WTC11 (cell line): Measurements from ENCODE around the gene SIK2. TPM values are rescaled to one million over a fixed set of nuclear protein-coding genes. Genes with fewer than 3 reads are reported as not detected.

Experiments used
- ATAC-seq: fragments of 200-7000 bp; cut with Tn5 transposase; 2 replicates; pipeline ENCODE4 v1.10.0; 2021; ENCODE audit warnings: mild to moderate bottlenecking, moderate library complexity
- CTCF ChIA-PET: fragments of 300-600 bp; sonication (Branson Sonifier 250); formaldehyde crosslinking; loops from one replicate; lab custom pipeline; 2021; ENCODE audit warnings: antibody characterized with exemption; lab: Charles Lee
- POLR2A ChIA-PET: fragments of 350-600 bp; sonication (Branson Sonifier 250); formaldehyde crosslinking; loops from one replicate; lab custom pipeline; 2021; ENCODE audit warnings: antibody characterized with exemption; lab: Charles Lee
- DNase-seq: peaks from one replicate; pipeline ENCODE4 v3.0.0; 2021; ENCODE audit warnings: low spot score
- H3K27ac Mint-ChIP-seq: 2 replicates; pipeline ENCODE4 v1.8.0; 2021; ENCODE audit warnings: mixed read lengths
- H3K27me3 Mint-ChIP-seq: 2 replicates; pipeline ENCODE4 v1.8.0; 2021; ENCODE audit warnings: low read depth, mild to moderate bottlenecking, moderate library complexity, mixed read lengths
- H3K36me3 Mint-ChIP-seq: 2 replicates; pipeline ENCODE4 v1.8.0; 2021; ENCODE audit warnings: mixed read lengths
- H3K4me1 Mint-ChIP-seq: 2 replicates; pipeline ENCODE4 v1.8.0; 2022; ENCODE audit warnings: mixed read lengths
- H3K4me3 Mint-ChIP-seq: 2 replicates; pipeline ENCODE4 v1.8.0; 2021; ENCODE audit warnings: mild to moderate bottlenecking, moderate library complexity, mixed read lengths
- H3K9me3 Mint-ChIP-seq: 2 replicates; pipeline ENCODE4 v1.8.0; 2021; ENCODE audit warnings: mixed read lengths
- AFF4 ChIP-seq: sonication (generic); formaldehyde crosslinking; IDR thresholded peaks from 2 replicates; pipeline ENCODE4 v1.8.1; 2023; ENCODE audit warnings: mild to moderate bottlenecking, missing genetic modification reagents, borderline replicate concordance
- CREM ChIP-seq: sonication (generic); formaldehyde crosslinking; IDR thresholded peaks from 2 replicates; pipeline ENCODE4 v1.8.1; 2022; ENCODE audit warnings: mild to moderate bottlenecking, missing genetic modification reagents, moderate library complexity
- GABPB1 ChIP-seq: sonication (generic); formaldehyde crosslinking; IDR thresholded peaks from 2 replicates; pipeline ENCODE4 v1.8.1; 2023; ENCODE audit warnings: mild to moderate bottlenecking, missing genetic modification reagents
- KAT7 ChIP-seq: sonication (generic); formaldehyde crosslinking; IDR thresholded peaks from 2 replicates; pipeline ENCODE4 v1.8.1; 2023; ENCODE audit warnings: missing genetic modification reagents, mild to moderate bottlenecking, borderline replicate concordance
- MXD4 ChIP-seq: fragments of 250-450 bp; sonication (Bioruptor Pico); IDR thresholded peaks from 2 replicates; pipeline ENCODE4 v1.8.0; 2021; ENCODE audit warnings: mild to moderate bottlenecking, moderate library complexity, borderline replicate concordance
- NR2C2 ChIP-seq: sonication (generic); formaldehyde crosslinking; IDR thresholded peaks from 2 replicates; pipeline ENCODE4 v1.8.0; 2022; ENCODE audit warnings: mild to moderate bottlenecking, missing genetic modification reagents
- RELA ChIP-seq: sonication (generic); formaldehyde crosslinking; IDR thresholded peaks from 2 replicates; pipeline ENCODE4 v1.8.1; 2022; ENCODE audit warnings: missing genetic modification reagents, mild to moderate bottlenecking, borderline replicate concordance
- STAT6 ChIP-seq: sonication (generic); formaldehyde crosslinking; conservative IDR thresholded peaks from 2 replicates; pipeline ENCODE4 v1.8.1; 2023; ENCODE audit warnings: mild to moderate bottlenecking, low read depth, missing genetic modification reagents, moderate library complexity
- ZBTB21 ChIP-seq: sonication (generic); formaldehyde crosslinking; IDR thresholded peaks from 2 replicates; pipeline ENCODE4 v1.8.1; 2023; ENCODE audit warnings: mild to moderate bottlenecking, missing genetic modification reagents, borderline replicate concordance
- ZNF532 ChIP-seq: fragments of 250-450 bp; sonication (Bioruptor Pico); IDR thresholded peaks from 2 replicates; pipeline ENCODE4 v1.9.0; 2021; ENCODE audit warnings: mild to moderate bottlenecking, borderline replicate concordance
- total RNA-seq: library from RNA; stranded (reverse); gene quantifications from 3 replicates; pipeline ENCODE4 v1.2.3, GENCODE V29; 2021
- TF ChIP-seq, protein P1 (sequence below): sonication (generic); formaldehyde crosslinking; IDR thresholded peaks from 2 replicates; pipeline ENCODE4 v1.8.0; 2022; ENCODE audit warnings: mild to moderate bottlenecking, missing genetic modification reagents
- TF ChIP-seq, protein P2 (sequence below): sonication (generic); formaldehyde crosslinking; IDR thresholded peaks from 2 replicates; pipeline ENCODE4 v1.8.1; 2022; ENCODE audit warnings: missing genetic modification reagents, borderline replicate concordance
- TF ChIP-seq, protein P3 (sequence below): fragments of 250-450 bp; sonication (Bioruptor Pico); IDR thresholded peaks from 2 replicates; pipeline ENCODE4 v1.9.0; 2021; ENCODE audit warnings: moderate library complexity, mild to moderate bottlenecking, inconsistent platforms, borderline replicate concordance
- TF ChIP-seq, protein P4 (sequence below): sonication (generic); formaldehyde crosslinking; IDR thresholded peaks from 2 replicates; pipeline ENCODE4 v1.8.0; 2022; ENCODE audit warnings: mild to moderate bottlenecking, missing genetic modification reagents

The SIK2 gene
- total RNA-seq, 1 experiment from 2014 or later: 7.2 TPM

- CTCF ChIA-PET: no interaction called here
- H3K27ac Mint-ChIP-seq: no peak overlapping the region
- H3K9me3 Mint-ChIP-seq: no peaks in the 10 kb centered on the region
- H3K4me3 Mint-ChIP-seq: no peak overlapping the region
- H3K4me1 Mint-ChIP-seq: peaks cover 12% of the 10 kb centered on the region
- POLR2A ChIA-PET: no interaction called here
- no peaks in the 10 kb centered on the region for H3K27me3 Mint-ChIP-seq
- DNase-seq (no peak), ATAC-seq (no peak)
- TF ChIP-seq KAT7 (CRISPR knock-in tag) (no peak), CREM (CRISPR knock-in tag) (no peak), RELA (CRISPR knock-in tag) (no peak)
- TF ChIP-seq, protein P1, sequence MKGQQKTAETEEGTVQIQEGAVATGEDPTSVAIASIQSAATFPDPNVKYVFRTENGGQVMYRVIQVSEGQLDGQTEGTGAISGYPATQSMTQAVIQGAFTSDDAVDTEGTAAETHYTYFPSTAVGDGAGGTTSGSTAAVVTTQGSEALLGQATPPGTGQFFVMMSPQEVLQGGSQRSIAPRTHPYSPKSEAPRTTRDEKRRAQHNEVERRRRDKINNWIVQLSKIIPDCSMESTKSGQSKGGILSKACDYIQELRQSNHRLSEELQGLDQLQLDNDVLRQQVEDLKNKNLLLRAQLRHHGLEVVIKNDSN (CRISPR knock-in tag): no peak
- H3K36me3 Mint-ChIP-seq: peaks cover 6% of the 10 kb centered on the region; the same call in 1 of the 2 replicates
These were observed 101.3 kb downstream of the SIK2 start for GRCh38 chr11:111703576-111703975.

- ATAC-seq (no peak), DNase-seq (no peak)
- CTCF ChIA-PET: no interaction called here
- no peaks in the 10 kb centered on the region for H3K4me1 Mint-ChIP-seq
- H3K4me3 Mint-ChIP-seq: no peak overlapping the region
- H3K36me3 Mint-ChIP-seq: peaks cover 7% of the 10 kb centered on the region
- POLR2A ChIA-PET: no interaction called here
- no peaks in the 10 kb centered on the region for H3K27me3 Mint-ChIP-seq
- TF ChIP-seq MXD4 (no peak), ZBTB21 (CRISPR knock-in tag) (no peak), GABPB1 (no peak), ZNF532 (no peak)
- TF ChIP-seq, protein P2, sequence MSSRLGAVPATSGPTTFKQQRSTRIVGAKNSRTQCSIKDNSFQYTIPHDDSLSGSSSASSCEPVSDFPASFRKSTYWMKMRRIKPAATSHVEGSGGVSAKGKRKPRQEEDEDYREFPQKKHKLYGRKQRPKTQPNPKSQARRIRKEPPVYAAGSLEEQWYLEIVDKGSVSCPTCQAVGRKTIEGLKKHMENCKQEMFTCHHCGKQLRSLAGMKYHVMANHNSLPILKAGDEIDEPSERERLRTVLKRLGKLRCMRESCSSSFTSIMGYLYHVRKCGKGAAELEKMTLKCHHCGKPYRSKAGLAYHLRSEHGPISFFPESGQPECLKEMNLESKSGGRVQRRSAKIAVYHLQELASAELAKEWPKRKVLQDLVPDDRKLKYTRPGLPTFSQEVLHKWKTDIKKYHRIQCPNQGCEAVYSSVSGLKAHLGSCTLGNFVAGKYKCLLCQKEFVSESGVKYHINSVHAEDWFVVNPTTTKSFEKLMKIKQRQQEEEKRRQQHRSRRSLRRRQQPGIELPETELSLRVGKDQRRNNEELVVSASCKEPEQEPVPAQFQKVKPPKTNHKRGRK (CRISPR knock-in tag): no peak
- H3K9me3 Mint-ChIP-seq: no peaks in the 10 kb centered on the region
- no peak overlapping the region for H3K27ac Mint-ChIP-seq
These were observed 104.9 kb downstream of the SIK2 start for GRCh38 chr11:111707039-111707690.

GRCh38 chr11:111707691-111708067, 105.4 kb downstream of the SIK2 start:
- Mint-ChIP-seq H3K27ac (no peak overlapping the region), H3K36me3 (peaks cover 10% of the 10 kb centered on the region), H3K9me3 (no peaks in the 10 kb centered on the region), H3K4me1 (no peaks in the 10 kb centered on the region), H3K4me3 (no peak overlapping the region), H3K27me3 (no peaks in the 10 kb centered on the region)
- CTCF ChIA-PET: no interaction called here
- no peak for ATAC-seq
- no peak for DNase-seq
- POLR2A ChIA-PET: interaction anchor here (0.5 kb wide), 1 partner anchor 184 kb away, joined by 8 read pairs; no protein-coding TSS in a partner anchor
- TF ChIP-seq MXD4 (no peak), NR2C2 (CRISPR knock-in tag) (no peak), STAT6 (CRISPR knock-in tag) (no peak), AFF4 (CRISPR knock-in tag) (no peak)
- TF ChIP-seq, protein P3, sequence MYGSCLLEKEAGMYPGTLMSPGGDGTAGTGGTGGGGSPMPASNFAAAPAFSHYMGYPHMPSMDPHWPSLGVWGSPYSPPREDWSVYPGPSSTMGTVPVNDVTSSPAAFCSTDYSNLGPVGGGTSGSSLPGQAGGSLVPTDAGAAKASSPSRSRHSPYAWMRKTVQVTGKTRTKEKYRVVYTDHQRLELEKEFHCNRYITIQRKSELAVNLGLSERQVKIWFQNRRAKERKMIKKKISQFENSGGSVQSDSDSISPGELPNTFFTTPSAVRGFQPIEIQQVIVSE: no peak
- TF ChIP-seq, protein P4, sequence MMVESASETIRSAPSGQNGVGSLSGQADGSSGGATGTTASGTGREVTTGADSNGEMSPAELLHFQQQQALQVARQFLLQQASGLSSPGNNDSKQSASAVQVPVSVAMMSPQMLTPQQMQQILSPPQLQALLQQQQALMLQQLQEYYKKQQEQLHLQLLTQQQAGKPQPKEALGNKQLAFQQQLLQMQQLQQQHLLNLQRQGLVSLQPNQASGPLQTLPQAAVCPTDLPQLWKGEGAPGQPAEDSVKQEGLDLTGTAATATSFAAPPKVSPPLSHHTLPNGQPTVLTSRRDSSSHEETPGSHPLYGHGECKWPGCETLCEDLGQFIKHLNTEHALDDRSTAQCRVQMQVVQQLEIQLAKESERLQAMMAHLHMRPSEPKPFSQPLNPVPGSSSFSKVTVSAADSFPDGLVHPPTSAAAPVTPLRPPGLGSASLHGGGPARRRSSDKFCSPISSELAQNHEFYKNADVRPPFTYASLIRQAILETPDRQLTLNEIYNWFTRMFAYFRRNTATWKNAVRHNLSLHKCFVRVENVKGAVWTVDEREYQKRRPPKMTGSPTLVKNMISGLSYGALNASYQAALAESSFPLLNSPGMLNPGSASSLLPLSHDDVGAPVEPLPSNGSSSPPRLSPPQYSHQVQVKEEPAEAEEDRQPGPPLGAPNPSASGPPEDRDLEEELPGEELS: no peak
